Measurements from ENCODE around the gene FAM72C.
"Not testable (repeated sequence)": the region's sequence is repeated elsewhere in the genome, so short reads cannot be mapped to it uniquely, and the experiment has no call there.

GRCh38 chr1:143938922-143939321, 32.9 kb downstream of the FAM72C start:
- TF ChIP-seq CTCF, POLR2A (IDR thresholded peaks at IDR 0.05): not testable (repeated sequence)
